ENCODE measurements around the gene FBXO24.

DNA sequence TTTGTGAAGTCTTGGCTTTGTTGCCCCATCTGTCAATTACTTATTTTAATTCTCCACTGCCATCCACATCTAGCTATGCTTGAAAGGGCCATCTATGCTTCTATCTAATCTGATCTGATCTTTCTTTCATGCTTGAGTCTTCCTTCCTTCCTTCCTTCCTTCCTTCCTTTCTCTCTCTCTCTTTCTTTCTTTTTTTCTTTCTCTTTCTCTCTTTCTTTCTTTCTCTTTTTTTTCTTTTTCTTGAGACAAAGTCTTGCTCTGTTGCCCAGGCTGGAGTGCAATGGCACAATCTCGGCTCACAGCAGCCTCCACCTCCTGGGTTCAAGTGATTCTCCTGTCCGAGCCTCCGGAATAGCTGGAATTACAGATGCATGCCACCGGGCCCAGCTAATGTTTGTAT is 43.9 kb downstream of the FBXO24 start:
- TF ChIP-seq, protein P1, sequence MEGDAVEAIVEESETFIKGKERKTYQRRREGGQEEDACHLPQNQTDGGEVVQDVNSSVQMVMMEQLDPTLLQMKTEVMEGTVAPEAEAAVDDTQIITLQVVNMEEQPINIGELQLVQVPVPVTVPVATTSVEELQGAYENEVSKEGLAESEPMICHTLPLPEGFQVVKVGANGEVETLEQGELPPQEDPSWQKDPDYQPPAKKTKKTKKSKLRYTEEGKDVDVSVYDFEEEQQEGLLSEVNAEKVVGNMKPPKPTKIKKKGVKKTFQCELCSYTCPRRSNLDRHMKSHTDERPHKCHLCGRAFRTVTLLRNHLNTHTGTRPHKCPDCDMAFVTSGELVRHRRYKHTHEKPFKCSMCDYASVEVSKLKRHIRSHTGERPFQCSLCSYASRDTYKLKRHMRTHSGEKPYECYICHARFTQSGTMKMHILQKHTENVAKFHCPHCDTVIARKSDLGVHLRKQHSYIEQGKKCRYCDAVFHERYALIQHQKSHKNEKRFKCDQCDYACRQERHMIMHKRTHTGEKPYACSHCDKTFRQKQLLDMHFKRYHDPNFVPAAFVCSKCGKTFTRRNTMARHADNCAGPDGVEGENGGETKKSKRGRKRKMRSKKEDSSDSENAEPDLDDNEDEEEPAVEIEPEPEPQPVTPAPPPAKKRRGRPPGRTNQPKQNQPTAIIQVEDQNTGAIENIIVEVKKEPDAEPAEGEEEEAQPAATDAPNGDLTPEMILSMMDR (IDR thresholded peaks at IDR 0.05), result no peak
- TF ChIP-seq POLR2AphosphoS5 (IDR thresholded peaks at IDR 0.05) (no peak), POLR2A (IDR thresholded peaks at IDR 0.05) (no peak), EP300 (IDR thresholded peaks at IDR 0.05; ENCODE audit: low read depth) (no peak)
